NOMO-1 treated with DMSO at 0.1 percent for 48 hours (cell line): ENCODE results near the gene HNRNPA3.
A peak's percentile ranks its signal among the peaks of the same experiment; 100 is the strongest.
"Not testable (repeated sequence)": the region's sequence is repeated elsewhere in the genome, so short reads cannot be mapped to it uniquely, and the experiment has no call there.

Source experiments
- DNase-seq: peaks from one replicate; lab custom pipeline; 2025; ENCODE audit not compliant: unreplicated experiment; lab: John Stamatoyannopoulos, UW

Gene HNRNPA3

GRCh38 chr2:177232098-177232704, 19.6 kb downstream of the HNRNPA3 start:
- DNase-seq: no peak

GRCh38 chr2:177234267-177234666, 21.7 kb downstream of the HNRNPA3 start:
- DNase-seq: no peak

- DNase-seq: no peak
These were observed 23.4 kb downstream of the HNRNPA3 start for GRCh38 chr2:177235855-177236437.

GRCh38 chr2:177237932-177238331, 25.3 kb downstream of the HNRNPA3 start:
- DNase-seq: no peak

- no peak for DNase-seq
These were observed 26.5 kb downstream of the HNRNPA3 start for GRCh38 chr2:177239053-177239452.

- DNase-seq: peak; percentile 100
These were observed 27.5 kb downstream of the HNRNPA3 start for GRCh38 chr2:177239932-177240630.

- DNase-seq: no peak
These were observed 29.1 kb downstream of the HNRNPA3 start for GRCh38 chr2:177241711-177242120.

- DNase-seq: no peak
These were observed 29.8 kb downstream of the HNRNPA3 start for GRCh38 chr2:177242121-177242987.

- no peak for DNase-seq
These were observed 30.5 kb downstream of the HNRNPA3 start for GRCh38 chr2:177243073-177243472.

- no peak for DNase-seq
These were observed 30.9 kb downstream of the HNRNPA3 start for GRCh38 chr2:177243476-177243875.

- DNase-seq: no peak
These were observed 31.7 kb downstream of the HNRNPA3 start for GRCh38 chr2:177244244-177244771.

- peak; percentile 33 for DNase-seq
These were observed 32.4 kb downstream of the HNRNPA3 start for GRCh38 chr2:177245010-177245422.

GRCh38 chr2:177246000-177246399, 33.4 kb downstream of the HNRNPA3 start:
- no peak for DNase-seq

- DNase-seq: not testable (repeated sequence)
These were observed 34.0 kb downstream of the HNRNPA3 start for GRCh38 chr2:177246523-177247030.

- DNase-seq: no peak
These were observed 35.2 kb downstream of the HNRNPA3 start for GRCh38 chr2:177247693-177248262.

GRCh38 chr2:177249038-177249437, 36.4 kb downstream of the HNRNPA3 start:
- no peak for DNase-seq

GRCh38 chr2:177250461-177250860, 37.9 kb downstream of the HNRNPA3 start:
- no peak for DNase-seq

GRCh38 chr2:177251165-177251542, 38.6 kb downstream of the HNRNPA3 start:
- DNase-seq: no peak

GRCh38 chr2:177252808-177253531, 40.4 kb downstream of the HNRNPA3 start:
- DNase-seq: no peak

GRCh38 chr2:177253704-177254103, 41.1 kb downstream of the HNRNPA3 start:
- DNase-seq: no peak
